Measurements from ENCODE around the gene STAG2. TPM values are rescaled to one million over a fixed set of nuclear protein-coding genes. Genes with fewer than 3 reads are reported as not detected.

The STAG2 gene
- total and polyA plus RNA-seq, 2 of the 13 experiments (the other 11 are each of a cell fraction or from before 2014, with no cell fraction given): 21.0 to 50.8 TPM

DNA sequence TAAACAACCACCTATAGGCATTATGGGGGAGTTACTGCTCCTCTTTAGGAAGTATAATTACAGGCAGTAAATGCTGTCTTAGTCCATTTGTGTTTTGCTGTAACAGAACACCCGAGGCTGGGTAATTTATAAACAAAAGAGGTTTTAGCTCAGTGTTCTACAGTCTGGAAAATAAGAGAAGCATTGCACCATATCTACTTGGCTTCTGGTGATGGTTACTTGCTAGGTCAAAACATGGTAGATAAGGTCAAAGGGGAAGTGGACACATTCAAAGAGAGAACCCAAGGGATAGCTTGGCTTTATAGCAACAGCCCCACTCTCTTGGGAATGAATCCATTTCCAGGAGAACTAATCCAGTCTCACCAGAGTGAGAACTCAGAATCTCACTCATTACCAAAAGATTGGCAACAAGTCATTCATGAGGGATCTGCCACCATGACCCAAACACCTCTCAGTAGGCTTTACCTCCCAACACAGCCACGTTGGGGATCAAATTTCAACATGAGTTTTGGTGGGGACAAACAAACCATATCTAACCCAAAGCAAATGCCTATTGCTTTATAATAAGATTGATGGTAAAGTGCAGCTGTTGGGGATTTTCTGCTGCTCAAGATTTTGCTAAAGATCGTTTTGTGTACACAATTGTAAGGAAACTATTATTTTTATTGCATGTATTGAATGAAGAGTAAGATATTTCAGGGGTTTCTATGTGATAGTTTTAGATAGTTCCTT, 32.6 kb downstream of the STAG2 start:
- no peak for DNase-seq (ENCODE audit: low spot score)
- POLR2A ChIA-PET: no interaction called here

DNA sequence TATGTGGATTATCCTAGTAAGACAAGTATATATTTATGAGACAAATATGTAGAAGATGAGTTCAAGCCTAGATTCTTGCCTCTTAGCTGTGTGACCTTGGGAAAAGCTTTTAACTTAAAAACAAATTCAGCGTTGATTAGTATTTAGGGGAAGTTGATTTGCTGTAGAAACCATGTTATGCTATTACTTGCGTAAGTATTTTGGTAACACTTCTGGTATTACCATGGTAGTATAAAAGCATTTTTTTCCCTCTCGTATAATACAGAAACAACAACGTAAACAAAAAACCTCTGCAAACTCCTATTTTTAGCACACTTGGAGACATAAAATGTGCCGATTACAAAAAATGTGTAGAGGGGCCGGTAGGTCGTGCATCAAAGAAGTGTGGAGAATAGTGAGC, 33.2 kb downstream of the STAG2 start:
- no peaks in the 10 kb centered on the region for H3K9me3 ChIP-seq (ENCODE audit: low read length)
- no peak overlapping the region for H3K4me2 ChIP-seq (ENCODE audit: low read depth, low read length)
- no peak for ATAC-seq
- WGBS (ENCODE audit: low lambda C conversion rate): 94% methylated on average over 7 of the region's 7 CpGs
- POLR2A ChIA-PET: no interaction called here
- H3K27ac ChIP-seq (ENCODE audit: extremely low read length, insufficient read depth, low read length): no peak overlapping the region
- H3K9ac ChIP-seq (ENCODE audit: insufficient read depth, low read depth, low read length): no peak overlapping the region
- no peaks in the 10 kb centered on the region for H3K27me3 ChIP-seq (ENCODE audit: control insufficient read depth in 1 of 2, insufficient read depth in 2 of 2, low read length in 2 of 2)
- intact Hi-C loops (cut with micrococcal nuclease; ENCODE audit: unreplicated experiment): no loop called here
- no TSS peak for BruUV-seq (replicated peaks)
- TF ChIP-seq, protein P1, sequence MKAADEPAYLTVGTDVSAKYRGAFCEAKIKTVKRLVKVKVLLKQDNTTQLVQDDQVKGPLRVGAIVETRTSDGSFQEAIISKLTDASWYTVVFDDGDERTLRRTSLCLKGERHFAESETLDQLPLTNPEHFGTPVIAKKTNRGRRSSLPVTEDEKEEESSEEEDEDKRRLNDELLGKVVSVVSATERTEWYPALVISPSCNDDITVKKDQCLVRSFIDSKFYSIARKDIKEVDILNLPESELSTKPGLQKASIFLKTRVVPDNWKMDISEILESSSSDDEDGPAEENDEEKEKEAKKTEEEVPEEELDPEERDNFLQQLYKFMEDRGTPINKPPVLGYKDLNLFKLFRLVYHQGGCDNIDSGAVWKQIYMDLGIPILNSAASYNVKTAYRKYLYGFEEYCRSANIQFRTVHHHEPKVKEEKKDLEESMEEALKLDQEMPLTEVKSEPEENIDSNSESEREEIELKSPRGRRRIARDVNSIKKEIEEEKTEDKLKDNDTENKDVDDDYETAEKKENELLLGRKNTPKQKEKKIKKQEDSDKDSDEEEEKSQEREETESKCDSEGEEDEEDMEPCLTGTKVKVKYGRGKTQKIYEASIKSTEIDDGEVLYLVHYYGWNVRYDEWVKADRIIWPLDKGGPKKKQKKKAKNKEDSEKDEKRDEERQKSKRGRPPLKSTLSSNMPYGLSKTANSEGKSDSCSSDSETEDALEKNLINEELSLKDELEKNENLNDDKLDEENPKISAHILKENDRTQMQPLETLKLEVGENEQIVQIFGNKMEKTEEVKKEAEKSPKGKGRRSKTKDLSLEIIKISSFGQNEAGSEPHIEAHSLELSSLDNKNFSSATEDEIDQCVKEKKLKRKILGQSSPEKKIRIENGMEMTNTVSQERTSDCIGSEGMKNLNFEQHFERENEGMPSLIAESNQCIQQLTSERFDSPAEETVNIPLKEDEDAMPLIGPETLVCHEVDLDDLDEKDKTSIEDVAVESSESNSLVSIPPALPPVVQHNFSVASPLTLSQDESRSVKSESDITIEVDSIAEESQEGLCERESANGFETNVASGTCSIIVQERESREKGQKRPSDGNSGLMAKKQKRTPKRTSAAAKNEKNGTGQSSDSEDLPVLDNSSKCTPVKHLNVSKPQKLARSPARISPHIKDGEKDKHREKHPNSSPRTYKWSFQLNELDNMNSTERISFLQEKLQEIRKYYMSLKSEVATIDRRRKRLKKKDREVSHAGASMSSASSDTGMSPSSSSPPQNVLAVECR (CRISPR knock-in tag; IDR thresholded peaks at IDR 0.05; ENCODE audit: borderline replicate concordance): no peak
- TF ChIP-seq ZNF432 (CRISPR knock-in tag; IDR thresholded peaks at IDR 0.05; ENCODE audit: borderline replicate concordance) (no peak), MXI1 (IDR thresholded peaks at IDR 0.05; ENCODE audit: borderline replicate concordance, low read depth, low read length) (no peak)
- no peak overlapping the region for H2AFZ ChIP-seq (ENCODE audit: low read length)
- H3K36me3 ChIP-seq (replicated peaks in 1 of 2; ENCODE audit: control insufficient read depth in 1 of 2, insufficient read depth in 2 of 2, low read length in 2 of 2): no peaks in the 10 kb centered on the region
- no peaks in the 10 kb centered on the region for H3K4me1 ChIP-seq (ENCODE audit: insufficient read depth, low read length)
- H4K20me1 ChIP-seq (ENCODE audit: insufficient read depth, low read length): 0 out of 2 replicates have a peak, but pooled peaks cover 20% of the 10 kb centered on the region
- FAIRE-seq: no peak
- H3K79me2 ChIP-seq (ENCODE audit: insufficient read depth, low read length): peaks cover 87% of the 10 kb centered on the region
- H3K4me3 ChIP-seq (replicated peaks in 1 of 3; ENCODE audit: insufficient read depth in 1 of 3, low read depth in 2 of 3, low read length in 3 of 3): no peak overlapping the region
- CTCF ChIA-PET (ENCODE audit: low intra/inter-chr PET ratio, low total read pairs): no interaction called here
- in situ Hi-C loops (cut with HindIII; ENCODE audit: extremely low pct_ligation_motif_present, low pct_unique_long_range_greater_than_20kb): no loop called here
- no peak for DNase-seq (ENCODE audit: low spot score)

More for the DNA sequence above, 32.6 kb downstream of the STAG2 start:
- no TSS peak for BruUV-seq (replicated peaks)
- FAIRE-seq: no peak
- ATAC-seq: no peak
- no peak for TF ChIP-seq ATF7 (IDR thresholded peaks at IDR 0.05)
- no peak for TF ChIP-seq ATF7 (CRISPR knock-in tag; IDR thresholded peaks at IDR 0.05)
- TF ChIP-seq MYC (CRISPR knock-in tag; IDR thresholded peaks at IDR 0.05; ENCODE audit: borderline replicate concordance): no peak
- TF ChIP-seq, protein P2, sequence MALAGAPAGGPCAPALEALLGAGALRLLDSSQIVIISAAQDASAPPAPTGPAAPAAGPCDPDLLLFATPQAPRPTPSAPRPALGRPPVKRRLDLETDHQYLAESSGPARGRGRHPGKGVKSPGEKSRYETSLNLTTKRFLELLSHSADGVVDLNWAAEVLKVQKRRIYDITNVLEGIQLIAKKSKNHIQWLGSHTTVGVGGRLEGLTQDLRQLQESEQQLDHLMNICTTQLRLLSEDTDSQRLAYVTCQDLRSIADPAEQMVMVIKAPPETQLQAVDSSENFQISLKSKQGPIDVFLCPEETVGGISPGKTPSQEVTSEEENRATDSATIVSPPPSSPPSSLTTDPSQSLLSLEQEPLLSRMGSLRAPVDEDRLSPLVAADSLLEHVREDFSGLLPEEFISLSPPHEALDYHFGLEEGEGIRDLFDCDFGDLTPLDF (CRISPR knock-in tag; IDR thresholded peaks at IDR 0.05): no peak
- no peak for TF ChIP-seq RFX5 (IDR thresholded peaks at IDR 0.05; ENCODE audit: low read depth, low read length)
- no peak for TF ChIP-seq HES4 (CRISPR knock-in tag; IDR thresholded peaks at IDR 0.05; ENCODE audit: borderline replicate concordance)
- no peak for TF ChIP-seq KDM4B (CRISPR knock-in tag; IDR thresholded peaks at IDR 0.05)
- TF ChIP-seq REL (CRISPR knock-in tag; conservative IDR thresholded peaks at IDR 0.05): no peak
- TF ChIP-seq SP4 (CRISPR knock-in tag; IDR thresholded peaks at IDR 0.05): no peak
- TF ChIP-seq MXI1 (IDR thresholded peaks at IDR 0.05; ENCODE audit: borderline replicate concordance, low read depth, low read length): no peak
- H3K9me3 ChIP-seq (ENCODE audit: low read length): no peaks in the 10 kb centered on the region
- H3K9ac ChIP-seq (ENCODE audit: insufficient read depth, low read depth, low read length): no peak overlapping the region
- H3K4me2 ChIP-seq (ENCODE audit: low read depth, low read length): no peak overlapping the region
- H3K27me3 ChIP-seq (ENCODE audit: control insufficient read depth in 1 of 2, insufficient read depth in 2 of 2, low read length in 2 of 2): no peaks in the 10 kb centered on the region
- no peaks in the 10 kb centered on the region for H3K4me1 ChIP-seq (ENCODE audit: insufficient read depth, low read length)
- no peak overlapping the region for H3K4me3 ChIP-seq (replicated peaks in 1 of 3; ENCODE audit: insufficient read depth in 1 of 3, low read depth in 2 of 3, low read length in 3 of 3)
- 0 out of 2 replicates have a peak, but pooled peaks cover 17% of the 10 kb centered on the region for H4K20me1 ChIP-seq (ENCODE audit: insufficient read depth, low read length)
- CTCF ChIA-PET (ENCODE audit: low intra/inter-chr PET ratio, low total read pairs): no interaction called here
- H3K36me3 ChIP-seq (replicated peaks in 1 of 2; ENCODE audit: control insufficient read depth in 1 of 2, insufficient read depth in 2 of 2, low read length in 2 of 2): no peaks in the 10 kb centered on the region
- H2AFZ ChIP-seq (ENCODE audit: low read length): no peak overlapping the region
- WGBS (ENCODE audit: low lambda C conversion rate): 89% methylated on average over 3 of the region's 3 CpGs
- H3K79me2 ChIP-seq (ENCODE audit: insufficient read depth, low read length): peaks cover 83% of the 10 kb centered on the region
- no peak overlapping the region for H3K27ac ChIP-seq (ENCODE audit: extremely low read length, insufficient read depth, low read length)
- in situ Hi-C loops (cut with HindIII; ENCODE audit: extremely low pct_ligation_motif_present, low pct_unique_long_range_greater_than_20kb) (no loop called here), intact Hi-C loops (cut with micrococcal nuclease; ENCODE audit: unreplicated experiment) (no loop called here)

Measured in HepG2 (cell line).